Measurements from ENCODE around the gene IQGAP1. TPM values are rescaled to one million over a fixed set of nuclear protein-coding genes. Genes with fewer than 3 reads are reported as not detected.

Gene IQGAP1
- total and polyA plus RNA-seq, 4 donors: 61.1 to 297 (median 203) TPM

GRCh38 chr15:90432253-90432652 is 44.2 kb downstream of the IQGAP1 start:
- no peaks in the 10 kb centered on the region for H3K9me3 ChIP-seq (ENCODE audit: control insufficient read depth, low read length)
- 5 to 9% methylated on average over 1 of the region's 1 CpG for WGBS, 2 donors
- intact Hi-C loops (cut with DNase I): no loop called here
- DNase-seq (no peak), ATAC-seq (ENCODE audit: low FRiP score) (no peak)
- H3K27ac ChIP-seq (ENCODE audit: low read depth in 1 of 2, low read length in 2 of 2): no peak overlapping the region
- no peaks in the 10 kb centered on the region for H3K27me3 ChIP-seq (ENCODE audit: control insufficient read depth in 1 of 2, insufficient read depth in 2 of 2, low read length in 1 of 2)
- no peak overlapping the region for H3K4me3 ChIP-seq (ENCODE audit: low read length in 2 of 2)
- H3K4me1 ChIP-seq (ENCODE audit: control insufficient read depth in 1 of 2, insufficient read depth in 2 of 2, low read length in 2 of 2): peaks cover 3 to 8% of the 10 kb centered on the region in 2 donors
- H3K36me3 ChIP-seq (ENCODE audit: control insufficient read depth in 1 of 2, insufficient read depth in 2 of 2, low read length in 1 of 2): peaks cover 0 to 3% of the 10 kb centered on the region in 2 donors

GRCh38 chr15:90435652-90436337 is 47.8 kb downstream of the IQGAP1 start:
- H3K4me1 ChIP-seq (ENCODE audit: control insufficient read depth in 1 of 2, insufficient read depth in 2 of 2, low read length in 2 of 2): peaks cover 5 to 8% of the 10 kb centered on the region in 2 donors
- H3K27ac ChIP-seq (ENCODE audit: low read depth in 1 of 2, low read length in 2 of 2): peak overlapping the region in 1 of 2 donors; percentile 57
- peak overlapping the region in 1 of 2 donors; percentile 20 for H3K4me3 ChIP-seq (ENCODE audit: low read length in 2 of 2)
- ATAC-seq (ENCODE audit: low FRiP score) (no peak), DNase-seq (no peak)
- peaks cover 0 to 3% of the 10 kb centered on the region in 2 donors for H3K36me3 ChIP-seq (ENCODE audit: control insufficient read depth in 1 of 2, insufficient read depth in 2 of 2, low read length in 1 of 2)
- no peaks in the 10 kb centered on the region for H3K9me3 ChIP-seq (ENCODE audit: control insufficient read depth, low read length)
- 34 to 37% methylated on average over 1 of the region's 1 CpG for WGBS, 2 donors
- intact Hi-C loops (cut with DNase I): no loop called here
- H3K27me3 ChIP-seq (ENCODE audit: control insufficient read depth in 1 of 2, insufficient read depth in 2 of 2, low read length in 1 of 2): no peaks in the 10 kb centered on the region

GRCh38 chr15:90436952-90437351 is 48.9 kb downstream of the IQGAP1 start:
- DNase-seq: no peak
- no peak for ATAC-seq (ENCODE audit: low FRiP score)
- peaks cover 5 to 8% of the 10 kb centered on the region in 2 donors for H3K4me1 ChIP-seq (ENCODE audit: control insufficient read depth in 1 of 2, insufficient read depth in 2 of 2, low read length in 2 of 2)
- intact Hi-C loops (cut with DNase I): no loop called here
- H3K9me3 ChIP-seq (ENCODE audit: control insufficient read depth, low read length): no peaks in the 10 kb centered on the region
- 90 to 92% methylated on average over 4 of the region's 4 CpGs for WGBS, 2 donors
- peaks cover 0 to 4% of the 10 kb centered on the region in 2 donors for H3K36me3 ChIP-seq (ENCODE audit: control insufficient read depth in 1 of 2, insufficient read depth in 2 of 2, low read length in 1 of 2)
- no peak overlapping the region for H3K4me3 ChIP-seq (ENCODE audit: low read length in 2 of 2)
- H3K27ac ChIP-seq (ENCODE audit: low read depth in 1 of 2, low read length in 2 of 2): no peak overlapping the region
- no peaks in the 10 kb centered on the region for H3K27me3 ChIP-seq (ENCODE audit: control insufficient read depth in 1 of 2, insufficient read depth in 2 of 2, low read length in 1 of 2)

GRCh38 chr15:90437516-90437915 is 49.5 kb downstream of the IQGAP1 start:
- intact Hi-C loops (cut with DNase I): no loop called here
- Histone ChIP-seq H3K36me3 (ENCODE audit: control insufficient read depth in 1 of 2, insufficient read depth in 2 of 2, low read length in 1 of 2) (peaks cover 3 to 5% of the 10 kb centered on the region in 2 donors), H3K9me3 (ENCODE audit: control insufficient read depth, low read length) (no peaks in the 10 kb centered on the region)

GRCh38 chr15:90439946-90440345 is 51.9 kb downstream of the IQGAP1 start:
- intact Hi-C loops (cut with DNase I): no loop called here
- no peak overlapping the region for H3K4me3 ChIP-seq (ENCODE audit: low read length in 2 of 2)
- H3K36me3 ChIP-seq (ENCODE audit: control insufficient read depth in 1 of 2, insufficient read depth in 2 of 2, low read length in 1 of 2): peaks cover 3 to 8% of the 10 kb centered on the region in 2 donors
- whole genome bisulfite sequencing, 2 donors: 8 to 16% methylated on average over 2 of the region's 2 CpGs
- H3K4me1 ChIP-seq (ENCODE audit: control insufficient read depth in 1 of 2, insufficient read depth in 2 of 2, low read length in 2 of 2): peaks cover 2 to 6% of the 10 kb centered on the region in 2 donors
- H3K27ac ChIP-seq (ENCODE audit: low read depth in 1 of 2, low read length in 2 of 2): no peak overlapping the region
- no peaks in the 10 kb centered on the region for H3K9me3 ChIP-seq (ENCODE audit: control insufficient read depth, low read length)
- no peaks in the 10 kb centered on the region for H3K27me3 ChIP-seq (ENCODE audit: control insufficient read depth in 1 of 2, insufficient read depth in 2 of 2, low read length in 1 of 2)
- no peak for ATAC-seq (ENCODE audit: low FRiP score)
- no peak for DNase-seq

More at GRCh38 chr15:90437516-90437915, 49.5 kb downstream of the IQGAP1 start:
- DNase-seq (no peak), ATAC-seq (ENCODE audit: low FRiP score) (no peak)
- Histone ChIP-seq H3K27me3 (ENCODE audit: control insufficient read depth in 1 of 2, insufficient read depth in 2 of 2, low read length in 1 of 2) (no peaks in the 10 kb centered on the region), H3K27ac (ENCODE audit: low read depth in 1 of 2, low read length in 2 of 2) (no peak overlapping the region), H3K4me3 (ENCODE audit: low read length in 2 of 2) (no peak overlapping the region), H3K4me1 (ENCODE audit: control insufficient read depth in 1 of 2, insufficient read depth in 2 of 2, low read length in 2 of 2) (peaks cover 5 to 8% of the 10 kb centered on the region in 2 donors)
- WGBS, 2 donors: 98% methylated on average over 2 of the region's 2 CpGs

GRCh38 chr15:90441027-90441426 is 53.0 kb downstream of the IQGAP1 start:
- no peak overlapping the region for H3K27ac ChIP-seq (ENCODE audit: low read depth in 1 of 2, low read length in 2 of 2)
- H3K4me1 ChIP-seq (ENCODE audit: control insufficient read depth in 1 of 2, insufficient read depth in 2 of 2, low read length in 2 of 2): peaks cover 0 to 2% of the 10 kb centered on the region in 2 donors
- intact Hi-C loops (cut with DNase I): no loop called here
- DNase-seq (no peak), ATAC-seq (ENCODE audit: low FRiP score) (no peak)
- no peak overlapping the region for H3K4me3 ChIP-seq (ENCODE audit: low read length in 2 of 2)
- H3K9me3 ChIP-seq (ENCODE audit: control insufficient read depth, low read length): no peaks in the 10 kb centered on the region
- WGBS, 2 donors: 87 to 93% methylated on average over 3 of the region's 3 CpGs
- peaks cover 3 to 8% of the 10 kb centered on the region in 2 donors for H3K36me3 ChIP-seq (ENCODE audit: control insufficient read depth in 1 of 2, insufficient read depth in 2 of 2, low read length in 1 of 2)
- H3K27me3 ChIP-seq (ENCODE audit: control insufficient read depth in 1 of 2, insufficient read depth in 2 of 2, low read length in 1 of 2): no peaks in the 10 kb centered on the region

GRCh38 chr15:90442423-90442822 is 54.4 kb downstream of the IQGAP1 start:
- Histone ChIP-seq H3K4me1 (ENCODE audit: control insufficient read depth in 1 of 2, insufficient read depth in 2 of 2, low read length in 2 of 2) (peaks cover 0 to 2% of the 10 kb centered on the region in 2 donors), H3K27me3 (ENCODE audit: control insufficient read depth in 1 of 2, insufficient read depth in 2 of 2, low read length in 1 of 2) (no peaks in the 10 kb centered on the region), H3K27ac (ENCODE audit: low read depth in 1 of 2, low read length in 2 of 2) (no peak overlapping the region), H3K4me3 (ENCODE audit: low read length in 2 of 2) (no peak overlapping the region), H3K36me3 (ENCODE audit: control insufficient read depth in 1 of 2, insufficient read depth in 2 of 2, low read length in 1 of 2) (peaks cover 3 to 5% of the 10 kb centered on the region in 2 donors), H3K9me3 (ENCODE audit: control insufficient read depth, low read length) (no peaks in the 10 kb centered on the region)
- 94 to 96% methylated on average over 5 of the region's 5 CpGs for WGBS, 2 donors
- ATAC-seq (ENCODE audit: low FRiP score): no peak
- intact Hi-C loops (cut with DNase I): no loop called here
- DNase-seq: no peak

- WGBS, 2 donors: 80 to 84% methylated on average over 4 of the region's 4 CpGs
- DNase-seq (no peak), ATAC-seq (ENCODE audit: low FRiP score) (no peak)
- H3K4me1 ChIP-seq (ENCODE audit: control insufficient read depth in 1 of 2, insufficient read depth in 2 of 2, low read length in 2 of 2): peaks cover 0 to 2% of the 10 kb centered on the region in 2 donors
- intact Hi-C loops (cut with DNase I): no loop called here
- H3K36me3 ChIP-seq (ENCODE audit: control insufficient read depth in 1 of 2, insufficient read depth in 2 of 2, low read length in 1 of 2): peaks cover 6 to 9% of the 10 kb centered on the region in 2 donors
- no peaks in the 10 kb centered on the region for H3K27me3 ChIP-seq (ENCODE audit: control insufficient read depth in 1 of 2, insufficient read depth in 2 of 2, low read length in 1 of 2)
- H3K27ac ChIP-seq (ENCODE audit: low read depth in 1 of 2, low read length in 2 of 2): no peak overlapping the region
- no peaks in the 10 kb centered on the region for H3K9me3 ChIP-seq (ENCODE audit: control insufficient read depth, low read length)
- no peak overlapping the region for H3K4me3 ChIP-seq (ENCODE audit: low read length in 2 of 2)
These were observed 61.2 kb downstream of the IQGAP1 start for GRCh38 chr15:90449206-90449735.
